HepG2 (cell line): ENCODE measurements around the gene CLIC4. TPM values are rescaled to one million over a fixed set of nuclear protein-coding genes. Genes with fewer than 3 reads are reported as not detected.

Source experiments
- ATAC-seq: fragments of 200-7000 bp; cut with Tn5 transposase; 3 replicates; pipeline ENCODE4 v1.9.1; 2020; ENCODE audit warnings: mild to moderate bottlenecking, moderate library complexity
- BruUV-seq: library from RNA; stranded (reverse); fragments of 400-500 nt; replicated peaks from 2 replicates; lab custom pipeline; 2021; lab: Mats Ljungman, UMichigan
- CTCF ChIA-PET: fragments of 300-600 bp; formaldehyde crosslinking; extraction: SDS; loops from one replicate; lab custom pipeline; 2021; ENCODE audit warnings: low total read pairs, inconsistent platforms, low intra/inter-chr PET ratio; lab: Yijun Ruan, JAX
- POLR2A ChIA-PET: fragments of 350-600 bp; sonication (Branson Sonifier 250); formaldehyde crosslinking; loops from one replicate; lab custom pipeline; 2020; ENCODE audit warnings: antibody characterized with exemption, inconsistent platforms; lab: Yijun Ruan, JAX
- DNase-seq: peaks from one replicate; pipeline ENCODE4 v3.0.0-alpha.2; 2015; ENCODE audit warnings: low spot score
- FAIRE-seq: peaks from 3 replicates; lab custom pipeline; 2011; peaks lifted over from hg19 to GRCh38; lab: Jason Lieb, UNC
- H2AFZ ChIP-seq: one replicate; pipeline ENCODE4 v1.6.1; 2011; ENCODE audit warnings: low read length, inconsistent platforms
- H3K27ac ChIP-seq: fragments of 300-600 bp; 3 replicates; pipeline ENCODE4 v1.8.0; 2011; ENCODE audit warnings: mixed run types, mild to moderate bottlenecking, mixed read lengths, low read length, inconsistent platforms; ENCODE audit not compliant: insufficient read depth; ENCODE audit errors: extremely low read length
- H3K27me3 ChIP-seq, 2 experiments: fragments of 200-600 bp in 1 of 2; 2 replicates in 1 of 2; 3 replicates in 1 of 2; pipeline versions ENCODE4 v1.6.0 to v1.8.0; 2011; ENCODE audit warnings: low read length in 2 of 2, mild to moderate bottlenecking in 2 of 2, moderate library complexity in 2 of 2, inconsistent platforms in 1 of 2; ENCODE audit not compliant: insufficient read depth in 2 of 2, control insufficient read depth in 1 of 2
- H3K36me3 ChIP-seq, 2 experiments: fragments of 200-600 bp in 1 of 2; replicated peaks in 1 of 2; 2 replicates in 1 of 2; 3 replicates in 1 of 2; pipeline versions ENCODE4 v1.5.1 to v1.8.0; 2011; ENCODE audit warnings: low read length in 2 of 2, inconsistent platforms in 1 of 2; ENCODE audit not compliant: insufficient read depth in 2 of 2, control insufficient read depth in 1 of 2
- H3K4me1 ChIP-seq: 2 replicates; pipeline ENCODE4 v1.5.1; 2012; ENCODE audit warnings: low read length, inconsistent platforms; ENCODE audit not compliant: insufficient read depth
- H3K4me2 ChIP-seq: 2 replicates; pipeline ENCODE4 v1.6.0; 2011; ENCODE audit warnings: low read depth, low read length, inconsistent platforms
- H3K4me3 ChIP-seq, 3 experiments: fragments of 200-600 bp in 1 of 3; sonication (generic), shearing (Covaris generic) in 1 of 3; replicated peaks in 1 of 3; 2 replicates each; pipeline ENCODE4 v1.5.1; 2011 to 2016; ENCODE audit warnings: low read length in 3 of 3, inconsistent platforms in 2 of 3, low read depth in 2 of 3, mild to moderate bottlenecking in 2 of 3, control low read depth in 1 of 3, mixed read lengths in 1 of 3; ENCODE audit not compliant: insufficient read depth in 1 of 3
- H3K79me2 ChIP-seq: one replicate; pipeline ENCODE4 v1.6.1; 2011; ENCODE audit warnings: low read length, inconsistent platforms; ENCODE audit not compliant: insufficient read depth
- H3K9ac ChIP-seq: 2 replicates; pipeline ENCODE4 v1.6.0; 2011; ENCODE audit warnings: mild to moderate bottlenecking, low read depth, low read length, inconsistent platforms; ENCODE audit not compliant: insufficient read depth
- H3K9me3 ChIP-seq: 2 replicates; pipeline ENCODE4 v1.5.1; 2012; ENCODE audit warnings: mild to moderate bottlenecking, low read length
- H4K20me1 ChIP-seq: 2 replicates; pipeline ENCODE4 v1.6.0; 2011; ENCODE audit warnings: inconsistent platforms, mild to moderate bottlenecking, low read length, moderate library complexity; ENCODE audit not compliant: insufficient read depth
- CCDC6 ChIP-seq: sonication (generic); formaldehyde crosslinking; IDR thresholded peaks from 2 replicates; pipeline ENCODE4 v1.8.1; 2022; ENCODE audit warnings: mild to moderate bottlenecking, missing genetic modification reagents, moderate library complexity
- CREB1 ChIP-seq, 2 experiments: fragments of 450-650 bp in 1 of 2; IDR thresholded peaks; 2 replicates each; pipeline ENCODE4 v1.6.1; 2016 to 2017; ENCODE audit warnings: control low read depth in 1 of 2, mild to moderate bottlenecking in 1 of 2, missing compliant biosample characterization in 1 of 2, missing genetic modification characterization in 1 of 2
- ETV5 ChIP-seq: IDR thresholded peaks from 2 replicates; pipeline ENCODE4 v1.6.1; 2018; ENCODE audit warnings: missing biosample characterization, missing genetic modification reagents, inconsistent platforms, borderline replicate concordance
- KLF9 ChIP-seq: IDR thresholded peaks from 2 replicates; pipeline ENCODE4 v1.6.1; 2016; ENCODE audit warnings: low read depth
- MATR3 ChIP-seq: sonication (generic); formaldehyde crosslinking; IDR thresholded peaks from 2 replicates; pipeline ENCODE4 v1.4.0; 2020; ENCODE audit warnings: missing genetic modification reagents
- PHF21A ChIP-seq: sonication (generic); formaldehyde crosslinking; IDR thresholded peaks from 2 replicates; pipeline ENCODE4 v1.5.0; 2020; ENCODE audit warnings: mild to moderate bottlenecking, missing genetic modification reagents
- SAP130 ChIP-seq: IDR thresholded peaks from 2 replicates; pipeline ENCODE4 v1.6.1; 2016; ENCODE audit warnings: low read depth
- SRSF4 ChIP-seq: fragments of 200-400 bp; formaldehyde crosslinking; IDR thresholded peaks from one replicate; pipeline ENCODE4 v1.6.1; 2018; ENCODE audit warnings: mild to moderate bottlenecking, low read depth, low read length, moderate library complexity; ENCODE audit not compliant: poor library complexity, severe bottlenecking
- USF2 ChIP-seq, 2 experiments: sonication (generic) in 1 of 2; formaldehyde crosslinking in 1 of 2; IDR thresholded peaks; 2 replicates each; pipeline versions ENCODE4 v1.5.1 to v1.6.1; 2011 to 2020; ENCODE audit warnings: borderline replicate concordance in 1 of 2, low read depth in 1 of 2, low read length in 1 of 2, mild to moderate bottlenecking in 1 of 2, missing genetic modification reagents in 1 of 2, moderate library complexity in 1 of 2
- ZNF674 ChIP-seq: sonication (generic); formaldehyde crosslinking; IDR thresholded peaks from 2 replicates; pipeline ENCODE4 v1.5.0; 2020; ENCODE audit warnings: low read depth, mild to moderate bottlenecking, missing genetic modification reagents
- WGBS: methylation state at CpG from one replicate; pipeline ENCODE4 v1.1.6; 2017; ENCODE audit warnings: low lambda C conversion rate; 5-methylcytosine and 5-hydroxymethylcytosine counted together
- in situ Hi-C: cut with HindIII; loops from 2 replicates; pipeline ENCODE4 v1.10.0; 2017; ENCODE audit warnings: low pct_unique_long_range_greater_than_20kb; ENCODE audit not compliant: extremely low pct_ligation_motif_present
- intact Hi-C: fragments of 100-400 bp; cut with micrococcal nuclease; formaldehyde crosslinking; loops from one replicate; pipeline ENCODE4 v1.10.0; 2022; ENCODE audit not compliant: unreplicated experiment
- polyA plus RNA-seq, 8 experiments: library from polyadenylated mRNA; depleted of rRNA in 3 of 8; stranded (reverse) in 7 of 8; unstranded in 1 of 8; fragments of >200 nt; fragmentation: Illumina TruSeq in 4 of 8; extraction: Trizol in 4 of 8; gene quantifications; 2 replicates each; pipeline versions ENCODE4 v1.2.1 to v1.2.3, GENCODE V29; 2011 to 2016; ENCODE audit warnings: low read depth in 4 of 8, missing spikeins in 1 of 8, mixed read lengths in 1 of 8; ENCODE audit not compliant: insufficient read depth in 1 of 8
- total RNA-seq, 5 experiments: library from RNA; depleted of rRNA; stranded (reverse); fragments of >200 nt; fragmentation: Illumina TruSeq; extraction: Trizol; gene quantifications; 2 replicates each; pipeline ENCODE4 v1.2.3, GENCODE V29; 2016; ENCODE audit warnings: low read depth in 1 of 5
- TF ChIP-seq, protein P1 (sequence below): sonication (generic); formaldehyde crosslinking; IDR thresholded peaks from 2 replicates; pipeline ENCODE4 v1.8.1; 2023; ENCODE audit warnings: mild to moderate bottlenecking, missing genetic modification reagents

Gene CLIC4
- total and polyA plus RNA-seq, 2 of the 13 experiments (the other 11 are each of a cell fraction or from before 2014, with no cell fraction given) = 23.3 to 77.4 TPM

DNA sequence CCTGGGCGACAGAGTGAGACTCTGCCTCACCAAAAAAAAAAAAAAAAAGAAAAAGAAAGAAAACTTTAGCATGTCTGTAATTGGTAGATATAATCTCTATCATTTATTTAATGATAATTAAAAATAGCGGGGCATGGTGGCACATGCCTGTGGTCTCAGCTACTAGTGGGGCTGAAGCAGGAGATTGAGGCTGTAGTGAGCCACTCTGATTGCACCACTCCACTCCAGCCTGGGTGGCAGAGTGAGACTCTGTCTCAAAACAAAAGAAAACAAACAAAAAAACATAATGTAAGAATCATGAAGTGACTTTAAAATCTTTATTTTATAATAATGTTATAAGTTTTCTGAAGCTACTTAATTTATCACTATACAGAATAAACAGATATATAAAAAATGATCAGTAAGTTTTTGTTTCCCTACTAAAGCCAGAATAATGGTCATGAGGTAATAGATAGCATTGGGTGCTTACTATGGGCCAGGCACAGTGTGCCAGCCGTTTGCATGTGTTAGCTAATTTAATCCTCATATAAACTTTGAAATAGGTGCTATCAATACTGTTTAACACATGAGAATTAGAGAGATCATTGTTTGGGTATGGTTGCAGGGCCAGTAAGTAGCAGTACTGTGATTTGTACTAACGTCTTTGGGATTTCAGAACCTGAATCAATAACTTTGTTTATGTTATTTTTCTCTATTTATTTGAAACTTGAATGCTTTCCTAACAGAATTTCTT lies 23.8 kb downstream of the CLIC4 start:
- TF ChIP-seq KLF9 (CRISPR knock-in tag) (no peak), PHF21A (CRISPR knock-in tag) (no peak), SAP130 (CRISPR knock-in tag) (no peak), USF2 (IDR thresholded peaks at IDR 0.05; ENCODE audit: low read depth, low read length) (no peak), USF2 (CRISPR knock-in tag; IDR thresholded peaks at IDR 0.05; ENCODE audit: borderline replicate concordance) (no peak), ZNF674 (CRISPR knock-in tag) (no peak), CREB1 (IDR thresholded peaks at IDR 0.05) (no peak), CREB1 (CRISPR knock-in tag; IDR thresholded peaks at IDR 0.05) (no peak), ETV5 (no peak), MATR3 (no peak), SRSF4 (no peak), CCDC6 (CRISPR knock-in tag) (no peak)
- TF ChIP-seq, protein P1, sequence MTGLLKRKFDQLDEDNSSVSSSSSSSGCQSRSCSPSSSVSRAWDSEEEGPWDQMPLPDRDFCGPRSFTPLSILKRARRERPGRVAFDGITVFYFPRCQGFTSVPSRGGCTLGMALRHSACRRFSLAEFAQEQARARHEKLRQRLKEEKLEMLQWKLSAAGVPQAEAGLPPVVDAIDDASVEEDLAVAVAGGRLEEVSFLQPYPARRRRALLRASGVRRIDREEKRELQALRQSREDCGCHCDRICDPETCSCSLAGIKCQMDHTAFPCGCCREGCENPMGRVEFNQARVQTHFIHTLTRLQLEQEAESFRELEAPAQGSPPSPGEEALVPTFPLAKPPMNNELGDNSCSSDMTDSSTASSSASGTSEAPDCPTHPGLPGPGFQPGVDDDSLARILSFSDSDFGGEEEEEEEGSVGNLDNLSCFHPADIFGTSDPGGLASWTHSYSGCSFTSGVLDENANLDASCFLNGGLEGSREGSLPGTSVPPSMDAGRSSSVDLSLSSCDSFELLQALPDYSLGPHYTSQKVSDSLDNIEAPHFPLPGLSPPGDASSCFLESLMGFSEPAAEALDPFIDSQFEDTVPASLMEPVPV (CRISPR knock-in tag) = no peak
- 73% methylated on average over 4 of the region's 4 CpGs for WGBS
- ATAC-seq = no peak
- no peak overlapping the region for H3K27ac ChIP-seq
- peaks cover 60% of the 10 kb centered on the region for H3K4me1 ChIP-seq
- no peak overlapping the region for H3K4me3 ChIP-seq
- H3K9me3 ChIP-seq = no peaks in the 10 kb centered on the region
- H4K20me1 ChIP-seq = peaks cover 16% of the 10 kb centered on the region; the same call in 1 of the 2 replicates
- FAIRE-seq = no peak
- H3K27me3 ChIP-seq = no peaks in the 10 kb centered on the region
- H2AFZ ChIP-seq = no peak overlapping the region
- peaks cover 80% of the 10 kb centered on the region for H3K79me2 ChIP-seq
- ChIA-PET POLR2A (interaction anchor here (0.6 to 2.4 kb wide), 4 partner anchors 16 to 46 kb away, joined by 3 to 18 read pairs (median 4); partner anchors contain the start of gene CLIC4), CTCF (no interaction called here)
- BruUV-seq = no TSS peak
- no peak for DNase-seq
- no peak overlapping the region for H3K4me2 ChIP-seq
- in situ Hi-C loops = no loop called here
- intact Hi-C loops = no loop called here
- H3K9ac ChIP-seq = no peak overlapping the region
- no peaks in the 10 kb centered on the region; a peak in 1 of 5 replicates for H3K36me3 ChIP-seq
